Breast epithelium (tissue), 3 donors: Measurements from ENCODE around the gene ACACA.

ENCODE experiments used
- POLR2A ChIP-seq: fragments of 450-650 bp; IDR thresholded peaks from one replicate; pipeline ENCODE4 v1.6.1; 2016; ENCODE audit warnings: antibody characterized with exemption, mild to moderate bottlenecking, moderate library complexity
- POLR2AphosphoS5 ChIP-seq, 3 donors: sonication (generic); formaldehyde crosslinking; IDR thresholded peaks; one replicate each; pipeline ENCODE4 v1.6.1; 2017; ENCODE audit warnings: antibody characterized with exemption in 3 of 3
- TF ChIP-seq, protein P1 (sequence below), 3 donors: fragments of 450-650 bp; IDR thresholded peaks; one replicate each; pipeline ENCODE4 v1.5.1; 2016 to 2017; ENCODE audit warnings: antibody characterized with exemption in 3 of 3, mild to moderate bottlenecking in 3 of 3, moderate library complexity in 3 of 3

DNA sequence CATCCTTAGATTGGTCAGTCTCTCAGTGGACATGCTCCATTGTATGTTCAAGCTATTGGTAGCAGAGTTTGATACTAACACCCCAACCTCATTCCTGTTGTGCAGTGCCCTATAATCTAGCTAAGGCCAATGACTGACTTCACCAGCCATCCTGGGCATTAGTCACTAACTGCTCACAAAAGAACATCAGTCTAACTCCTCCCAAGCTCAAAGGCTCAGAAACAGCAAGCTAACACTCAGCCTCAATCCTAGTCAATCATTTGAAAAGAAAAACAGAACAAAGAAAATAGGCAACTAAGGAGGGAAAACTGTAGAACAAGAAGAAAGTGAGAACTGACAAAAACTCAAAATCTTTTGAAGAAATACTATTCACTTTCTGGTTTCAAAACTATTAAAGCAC lies 229.9 kb downstream of the ACACA start:
- TF ChIP-seq, protein P1, sequence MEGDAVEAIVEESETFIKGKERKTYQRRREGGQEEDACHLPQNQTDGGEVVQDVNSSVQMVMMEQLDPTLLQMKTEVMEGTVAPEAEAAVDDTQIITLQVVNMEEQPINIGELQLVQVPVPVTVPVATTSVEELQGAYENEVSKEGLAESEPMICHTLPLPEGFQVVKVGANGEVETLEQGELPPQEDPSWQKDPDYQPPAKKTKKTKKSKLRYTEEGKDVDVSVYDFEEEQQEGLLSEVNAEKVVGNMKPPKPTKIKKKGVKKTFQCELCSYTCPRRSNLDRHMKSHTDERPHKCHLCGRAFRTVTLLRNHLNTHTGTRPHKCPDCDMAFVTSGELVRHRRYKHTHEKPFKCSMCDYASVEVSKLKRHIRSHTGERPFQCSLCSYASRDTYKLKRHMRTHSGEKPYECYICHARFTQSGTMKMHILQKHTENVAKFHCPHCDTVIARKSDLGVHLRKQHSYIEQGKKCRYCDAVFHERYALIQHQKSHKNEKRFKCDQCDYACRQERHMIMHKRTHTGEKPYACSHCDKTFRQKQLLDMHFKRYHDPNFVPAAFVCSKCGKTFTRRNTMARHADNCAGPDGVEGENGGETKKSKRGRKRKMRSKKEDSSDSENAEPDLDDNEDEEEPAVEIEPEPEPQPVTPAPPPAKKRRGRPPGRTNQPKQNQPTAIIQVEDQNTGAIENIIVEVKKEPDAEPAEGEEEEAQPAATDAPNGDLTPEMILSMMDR (IDR thresholded peaks at IDR 0.05): no peak
- TF ChIP-seq POLR2AphosphoS5 (IDR thresholded peaks at IDR 0.05) (no peak), POLR2A (no peak)
